Colon (tissue), 2 donors: Measurements from ENCODE around the gene MAPK6.

Experiments
- FAIRE-seq: peaks from 2 replicates; lab custom pipeline; 2012; peaks lifted over from hg19 to GRCh38; lab: Jason Lieb, UNC
- donor health status: control.
- donor health status: control.

The MAPK6 gene

DNA sequence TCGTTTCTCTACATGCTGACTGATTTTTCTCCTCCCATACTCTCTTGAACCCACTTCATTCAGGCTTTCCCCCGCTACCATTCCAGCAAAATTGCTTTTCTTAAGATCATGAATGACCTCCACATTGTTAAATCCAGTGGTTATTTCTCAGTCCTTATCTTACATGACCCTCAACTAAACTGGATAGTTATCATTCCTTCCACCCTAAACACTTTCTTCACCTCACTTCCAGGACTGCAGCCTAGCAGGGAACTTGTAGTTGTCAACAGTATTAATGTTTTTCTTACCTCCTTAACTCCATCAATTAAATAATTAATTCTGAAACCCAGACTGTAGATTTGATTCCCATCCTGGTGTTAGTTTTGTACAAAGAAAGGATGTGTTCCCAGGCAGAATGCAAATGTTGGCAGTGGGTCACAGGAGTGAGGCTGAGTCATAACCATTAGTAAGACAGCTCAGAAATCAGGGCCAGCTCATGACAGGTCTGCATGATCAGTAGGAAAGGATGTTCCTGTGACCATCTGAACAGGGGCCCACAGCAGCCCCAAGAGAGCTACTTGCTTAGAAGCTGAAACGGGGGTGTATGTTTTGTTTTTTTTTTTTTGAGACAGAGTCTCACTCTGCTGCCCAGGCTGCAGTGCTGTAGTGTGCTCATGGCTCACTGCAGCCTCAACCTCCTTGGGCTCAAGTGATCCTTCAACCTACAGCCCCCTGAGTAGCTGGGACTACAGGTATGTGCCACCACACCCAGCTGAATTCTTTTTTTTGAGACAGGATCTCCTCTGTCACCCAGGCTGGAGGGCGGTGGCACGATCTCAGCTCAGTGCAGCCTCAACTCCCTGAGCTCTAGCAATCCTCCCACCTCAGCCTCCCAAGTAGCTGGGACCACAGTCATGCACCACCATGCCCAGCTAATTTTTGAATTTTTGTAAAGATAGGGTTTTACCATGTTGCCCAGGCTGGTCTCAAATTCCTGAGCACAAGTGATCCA is 84.5 kb downstream of the MAPK6 start:
- FAIRE-seq: no peak

GRCh38 chr15:52104532-52105004 is 85.5 kb downstream of the MAPK6 start:
- FAIRE-seq: no peak

GRCh38 chr15:52105846-52106245 is 86.8 kb downstream of the MAPK6 start:
- FAIRE-seq: no peak

DNA sequence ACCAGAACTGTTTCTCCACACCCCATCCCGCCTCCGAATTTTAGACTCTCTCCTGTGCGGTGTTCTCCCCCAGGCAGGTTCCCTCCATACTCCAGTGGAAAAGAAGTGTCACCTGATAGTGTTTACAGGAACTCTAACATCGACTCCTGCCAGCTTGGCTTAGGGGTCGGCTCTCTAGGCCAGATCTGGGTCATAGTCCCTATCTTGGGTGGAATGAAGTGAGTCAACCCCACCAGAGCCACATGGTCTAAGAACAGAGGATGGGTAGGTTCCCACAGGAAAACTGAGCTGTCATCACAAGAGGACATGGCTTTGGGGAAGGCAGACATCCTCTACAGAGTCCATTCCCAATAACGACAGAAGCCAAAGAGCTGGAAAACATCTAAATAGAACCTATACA is 87.6 kb downstream of the MAPK6 start:
- FAIRE-seq: no peak

DNA sequence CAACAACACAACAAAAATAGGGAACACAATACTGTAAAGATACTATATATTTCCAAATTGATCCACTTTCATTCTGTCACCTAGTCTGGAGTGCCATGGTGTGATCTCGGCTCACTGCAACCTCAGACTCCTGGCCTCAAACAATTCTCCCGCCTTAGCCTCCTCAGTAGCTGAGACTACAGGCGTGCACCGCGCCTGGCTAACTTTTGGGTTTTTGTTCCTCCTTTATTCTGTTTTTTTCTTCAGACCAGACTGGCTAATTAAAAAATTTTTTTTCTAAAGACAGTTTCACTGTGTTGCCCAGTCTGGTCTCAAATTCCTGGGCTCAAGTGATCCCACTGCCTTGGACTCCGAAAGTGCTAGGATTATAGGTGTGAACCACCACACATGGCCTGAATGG is 88.2 kb downstream of the MAPK6 start:
- FAIRE-seq: no peak

- FAIRE-seq: no peak
These were observed 90.8 kb downstream of the MAPK6 start for GRCh38 chr15:52109559-52110451.

GRCh38 chr15:52111517-52112202 is 92.6 kb downstream of the MAPK6 start:
- FAIRE-seq: no peak

- no peak for FAIRE-seq
These were observed 93.3 kb downstream of the MAPK6 start for GRCh38 chr15:52112203-52112750.

DNA sequence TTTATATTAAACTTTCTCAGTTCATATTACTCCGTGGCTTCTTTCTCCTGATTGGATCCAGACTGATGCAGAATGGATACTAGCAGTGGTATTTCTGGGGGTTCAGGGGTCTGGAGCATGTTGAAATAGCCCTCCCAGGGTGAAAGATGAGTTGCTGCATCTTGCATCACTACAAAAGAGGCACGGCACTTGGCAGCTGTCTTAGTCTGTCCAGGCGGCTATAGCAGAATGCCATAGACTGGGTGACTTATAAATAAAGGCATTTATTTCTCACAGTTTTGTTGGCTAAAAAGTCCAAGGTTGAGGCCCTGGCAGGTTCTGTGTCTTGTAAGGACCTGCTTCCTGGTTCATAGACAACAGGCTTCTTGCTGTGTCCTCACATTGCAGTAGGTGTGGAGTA is 94.2 kb downstream of the MAPK6 start:
- FAIRE-seq: no peak

DNA sequence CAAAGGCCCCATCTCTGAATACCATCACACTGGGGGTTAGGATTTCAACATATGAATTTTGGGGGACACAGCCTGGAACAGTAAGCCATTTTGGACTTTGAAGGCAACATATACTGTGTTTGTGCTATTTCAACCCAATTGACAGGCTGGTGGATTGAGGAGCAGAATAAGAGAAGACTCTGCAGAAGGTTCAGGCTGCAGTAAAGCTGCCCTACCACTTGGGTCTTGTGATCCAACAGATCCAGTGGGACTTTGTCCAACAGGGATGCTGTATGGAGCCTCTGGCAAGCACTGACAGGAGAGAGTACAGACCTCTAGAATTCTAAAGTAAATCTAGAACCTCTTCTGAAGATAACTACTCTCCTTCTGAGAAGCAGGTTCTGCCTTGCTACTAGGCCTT is 94.7 kb downstream of the MAPK6 start:
- no peak for FAIRE-seq

GRCh38 chr15:52114261-52115055 is 95.4 kb downstream of the MAPK6 start:
- FAIRE-seq: no peak

DNA sequence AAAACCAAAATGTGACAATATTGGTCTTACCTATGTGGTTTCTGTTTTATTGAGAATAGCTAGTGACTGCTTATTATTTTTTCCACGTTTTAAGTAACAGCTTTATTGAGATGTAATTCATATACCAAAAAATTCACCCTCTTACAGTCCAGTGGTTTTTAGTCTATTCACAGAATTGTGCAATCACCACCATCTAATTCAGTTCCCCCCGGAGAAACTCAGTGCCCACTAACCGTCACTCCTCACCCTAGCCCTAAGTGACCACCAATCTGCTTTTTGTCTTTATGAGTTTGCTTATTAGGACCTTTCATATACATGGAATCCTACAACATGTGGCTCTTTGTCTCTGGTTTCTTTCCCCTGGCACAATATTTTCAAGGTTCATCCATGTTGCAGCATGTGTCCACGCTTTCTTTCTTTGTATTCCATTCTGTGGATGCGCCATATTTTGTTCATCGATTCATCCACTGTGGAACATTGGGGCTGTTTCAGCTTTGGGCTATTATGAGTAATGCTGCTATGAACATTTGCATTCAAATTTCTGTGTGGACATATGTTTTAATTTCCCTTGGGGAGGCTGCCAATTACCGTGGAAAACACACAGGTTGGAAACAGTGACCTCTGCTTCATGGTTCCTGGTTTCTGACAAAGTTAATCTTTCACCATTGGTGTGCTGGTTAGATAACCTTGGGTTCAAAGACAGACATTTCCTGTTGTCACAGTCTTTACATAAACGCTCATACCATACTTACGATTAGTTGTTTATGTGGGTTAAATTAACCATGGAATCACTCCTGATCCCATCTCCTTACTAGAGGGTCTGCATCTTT is 96.8 kb downstream of the MAPK6 start:
- no peak for FAIRE-seq
